Adrenal gland (tissue), 12 donors: ENCODE data around the gene KRTAP10-8. TPM values are rescaled to one million over a fixed set of nuclear protein-coding genes. Genes with fewer than 3 reads are reported as not detected.

Experiments
- DNase-seq, 7 donors: peaks; one replicate each; pipeline ENCODE4 v3.0.0-alpha.2; 2019 to 2020
- H3K27ac ChIP-seq, 5 donors: fragments of 200-600 bp; sonication (generic) in 4 of 5; 1 replicate in 3 of 5; 2 replicates in 2 of 5; pipeline versions ENCODE4 v1.5.1 to v1.8.0; 2016 to 2020; ENCODE audit warnings: mild to moderate bottlenecking in 1 of 5
- H3K27me3 ChIP-seq: fragments of 200-600 bp; 2 replicates; pipeline ENCODE4 v1.8.0; 2021
- H3K36me3 ChIP-seq, 2 donors: fragments of 200-600 bp; replicated peaks in 1 of 2; 1 replicate in 1 of 2; 2 replicates in 1 of 2; pipeline versions ENCODE4 v1.5.1 to v1.8.0; 2018 to 2022
- H3K4me1 ChIP-seq, 2 donors: fragments of 200-600 bp; replicated peaks in 1 of 2; 1 replicate in 1 of 2; 2 replicates in 1 of 2; pipeline versions ENCODE4 v1.5.1 to v1.8.0; 2018 to 2021
- H3K4me3 ChIP-seq, 4 donors: fragments of 200-600 bp; sonication (generic) in 3 of 4; one replicate each; pipeline ENCODE4 v1.5.1; 2016 to 2018
- H3K9me3 ChIP-seq, 3 donors: fragments of 200-600 bp; sonication (generic) in 1 of 3; replicated peaks in 1 of 3; 1 replicate in 2 of 3; 2 replicates in 1 of 3; pipeline versions ENCODE4 v1.5.1 to v1.8.0; 2016 to 2021
- POLR2A ChIP-seq, 2 donors: fragments of 450-650 bp; IDR thresholded peaks; one replicate each; pipeline ENCODE4 v1.6.1; 2017; ENCODE audit warnings: antibody characterized with exemption in 2 of 2, mild to moderate bottlenecking in 2 of 2, moderate library complexity in 1 of 2
- WGBS, 4 donors: extraction: QIAGEN DNeasy Blood & Tissue Kit in 2 of 4; methylation state at CpG; one replicate each; pipeline versions ENCODE4 v1.1.5 to v1.1.7; 2013 to 2017; 5-methylcytosine and 5-hydroxymethylcytosine counted together
- intact Hi-C, 2 donors: fragments of 100-400 bp; cut with DNase I; formaldehyde crosslinking; loops; one replicate each; pipeline versions ENCODE4 v1.14.1 to v1.15.0; 2022 to 2023
- polyA plus RNA-seq, 3 donors: library from polyadenylated mRNA; stranded (reverse); fragments of 200-250 nt in 2 of 3; fragments of 350-450 nt in 1 of 3; fragmentation: Illumina TruSeq in 1 of 3; extraction: RNeasy Lipid Tissue Mini Kit (QIAGEN cat#74804) in 1 of 3; gene quantifications; one replicate each; pipeline ENCODE4 v1.2.3, GENCODE V29; 2013 to 2014
- total RNA-seq, 9 donors: library from RNA; depleted of rRNA in 4 of 9; stranded (reverse); fragments of >200 nt in 4 of 9; fragments of 120-200 nt in 1 of 9; fragmentation: NEBNext Ultra II Directional in 1 of 9; extraction: Animal tissue kit (Norgen Biotek cat#: 25700) in 1 of 9; gene quantifications; one replicate each; pipeline versions ENCODE4 v1.1.0 to v1.2.4, GENCODE V29; 2013 to 2023
- TF ChIP-seq, protein P1 (sequence below), 6 experiments: fragments of 450-650 bp in 4 of 6; fragments of 200-600 bp in 2 of 6; sonication (generic) in 1 of 6; IDR thresholded peaks; 1 replicate in 5 of 6; 2 replicates in 1 of 6; pipeline versions ENCODE4 v1.5.1 to v1.8.0; 2016 to 2021; ENCODE audit warnings: antibody characterized with exemption in 6 of 6, mild to moderate bottlenecking in 2 of 6, moderate library complexity in 1 of 6
- donor health status: healthy with polysubstance abuse.
- donor health status: Bipolar disorder and iron deficiency.
- donor health status: DM: yes; HTN: yes; CAD: no.
- donor health status: DM: no; HTN: no; CAD: no.
- donor health status: DM: no; HTN: no; CAD: no.
- donor health status: DM: yes; HTN: yes; CAD: no.

KRTAP10-8 gene
- total and polyA plus RNA-seq, 12 donors = not detected

DNA sequence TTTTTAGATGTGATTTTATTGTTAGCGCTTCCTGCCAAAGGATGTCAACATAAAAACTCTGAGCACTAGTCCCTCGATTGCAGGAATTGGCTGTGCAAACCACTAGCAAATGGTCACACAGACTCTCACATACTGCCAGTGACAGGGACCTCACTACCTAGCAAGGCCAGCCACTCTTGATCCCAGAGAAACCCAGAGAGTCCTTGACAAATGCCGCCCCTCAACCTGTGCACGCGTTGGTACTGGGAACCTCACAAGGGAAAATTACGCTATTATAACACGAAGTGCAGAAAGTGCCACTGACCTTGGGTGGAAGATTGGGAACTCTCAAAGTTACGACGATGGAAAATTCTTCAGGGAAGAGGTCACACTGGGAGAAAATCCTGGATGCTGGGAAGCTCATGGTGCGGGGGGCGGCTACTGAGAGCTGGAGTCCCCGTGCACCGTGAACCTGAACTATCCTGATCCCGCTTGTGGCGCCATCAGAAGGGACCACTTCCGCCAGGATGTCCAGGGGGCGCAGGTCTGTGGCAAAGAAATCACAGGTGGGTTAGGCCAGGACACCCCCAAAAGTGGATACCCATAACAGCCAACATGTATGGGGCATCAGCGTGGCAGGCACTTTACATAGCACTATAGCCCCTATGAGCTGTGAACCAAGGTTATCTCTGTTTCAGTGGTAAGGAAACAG, 44.3 kb upstream of the KRTAP10-8 start:
- no peak for TF ChIP-seq POLR2A (IDR thresholded peaks at IDR 0.05)
- TF ChIP-seq, protein P1, sequence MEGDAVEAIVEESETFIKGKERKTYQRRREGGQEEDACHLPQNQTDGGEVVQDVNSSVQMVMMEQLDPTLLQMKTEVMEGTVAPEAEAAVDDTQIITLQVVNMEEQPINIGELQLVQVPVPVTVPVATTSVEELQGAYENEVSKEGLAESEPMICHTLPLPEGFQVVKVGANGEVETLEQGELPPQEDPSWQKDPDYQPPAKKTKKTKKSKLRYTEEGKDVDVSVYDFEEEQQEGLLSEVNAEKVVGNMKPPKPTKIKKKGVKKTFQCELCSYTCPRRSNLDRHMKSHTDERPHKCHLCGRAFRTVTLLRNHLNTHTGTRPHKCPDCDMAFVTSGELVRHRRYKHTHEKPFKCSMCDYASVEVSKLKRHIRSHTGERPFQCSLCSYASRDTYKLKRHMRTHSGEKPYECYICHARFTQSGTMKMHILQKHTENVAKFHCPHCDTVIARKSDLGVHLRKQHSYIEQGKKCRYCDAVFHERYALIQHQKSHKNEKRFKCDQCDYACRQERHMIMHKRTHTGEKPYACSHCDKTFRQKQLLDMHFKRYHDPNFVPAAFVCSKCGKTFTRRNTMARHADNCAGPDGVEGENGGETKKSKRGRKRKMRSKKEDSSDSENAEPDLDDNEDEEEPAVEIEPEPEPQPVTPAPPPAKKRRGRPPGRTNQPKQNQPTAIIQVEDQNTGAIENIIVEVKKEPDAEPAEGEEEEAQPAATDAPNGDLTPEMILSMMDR (IDR thresholded peaks at IDR 0.05) = no peak
- intact Hi-C loops = no loop called here
- no peaks in the 10 kb centered on the region for H3K4me1 ChIP-seq
- no peaks in the 10 kb centered on the region for H3K9me3 ChIP-seq
- H3K4me3 ChIP-seq = no peak overlapping the region
- peak in 1 of 7 donors; percentile 24 for DNase-seq
- H3K36me3 ChIP-seq = no peaks in the 10 kb centered on the region
- H3K27ac ChIP-seq = no peak overlapping the region
- H3K27me3 ChIP-seq = no peaks in the 10 kb centered on the region
- 78 to 87% (median 85%) methylated on average over 17 to 18 of the region's 18 CpGs for WGBS, 4 donors

DNA sequence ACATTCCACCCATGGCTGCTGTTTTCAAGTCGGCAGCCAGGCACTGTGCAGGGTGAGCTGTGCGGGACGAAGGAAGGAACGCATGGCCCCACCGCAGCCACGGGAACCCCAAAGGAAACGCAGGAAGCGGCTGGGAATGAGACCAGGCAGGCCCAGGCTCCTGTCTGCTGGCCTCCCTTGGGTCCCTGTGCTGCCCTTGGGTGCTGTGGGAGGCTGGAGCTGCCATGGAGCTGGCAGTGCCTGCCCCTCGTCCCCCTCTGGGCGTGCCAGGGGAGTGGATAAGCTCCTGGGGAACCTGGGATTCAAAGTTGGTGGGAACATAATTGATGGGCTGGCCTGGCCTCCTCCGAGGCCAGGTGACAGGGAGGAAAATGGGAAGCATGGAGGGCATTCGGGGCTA, 43.6 kb upstream of the KRTAP10-8 start:
- no peaks in the 10 kb centered on the region for H3K36me3 ChIP-seq

DNA sequence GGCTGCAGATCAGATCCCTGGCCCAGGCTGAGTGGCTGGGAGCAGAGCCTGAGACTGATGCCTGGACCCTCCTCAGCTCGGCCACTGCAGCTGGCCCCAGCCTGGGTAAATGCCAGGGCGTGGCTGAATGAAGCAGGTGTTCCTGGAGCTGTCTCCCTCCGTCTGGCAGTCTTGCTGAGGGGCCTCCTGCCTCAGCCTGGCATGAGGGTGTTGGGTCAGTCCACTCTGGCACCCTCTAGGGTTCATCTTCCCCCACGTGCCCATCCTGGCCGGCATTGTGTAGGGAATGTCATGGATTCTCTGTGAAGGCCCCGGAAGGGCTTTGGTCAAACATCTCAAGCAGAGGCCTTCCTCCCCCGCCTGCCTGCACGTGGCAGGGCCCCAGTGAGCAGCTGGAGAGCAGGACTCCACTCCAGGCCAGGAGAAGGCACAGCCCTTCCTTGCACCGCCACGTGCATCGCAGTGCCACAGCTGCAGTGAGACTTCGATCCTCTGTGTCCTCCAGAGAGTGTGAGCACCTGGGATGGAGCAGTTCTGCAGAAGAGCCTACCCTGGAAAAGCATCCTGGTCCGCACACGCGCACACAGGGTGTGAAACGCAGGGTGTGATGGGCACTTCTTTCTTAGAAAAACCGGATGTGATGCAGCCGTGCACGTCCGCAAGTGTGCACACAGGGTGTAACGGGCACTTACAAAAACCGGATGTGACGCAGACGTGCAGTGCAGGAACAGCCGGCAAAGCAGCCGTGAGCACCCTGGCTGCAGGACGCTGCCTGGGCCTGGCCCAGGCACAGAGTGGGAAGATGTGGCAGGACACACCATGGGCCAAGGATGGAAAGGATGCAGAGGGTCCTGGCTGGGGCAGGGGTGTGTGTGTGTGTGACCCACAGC, 43.0 kb upstream of the KRTAP10-8 start:
- no peak overlapping the region for H3K27ac ChIP-seq
- intact Hi-C loops = no loop called here
- peak in 1 of 7 donors; percentile 43 for DNase-seq
- no peaks in the 10 kb centered on the region for H3K27me3 ChIP-seq
- H3K36me3 ChIP-seq = no peaks in the 10 kb centered on the region
- 70 to 76% (median 74%) methylated on average over 20 to 27 of the region's 27 CpGs for WGBS, 4 donors
- H3K4me1 ChIP-seq = no peaks in the 10 kb centered on the region
- H3K4me3 ChIP-seq = no peak overlapping the region
- TF ChIP-seq, protein P1 (IDR thresholded peaks at IDR 0.05) = no peak
- H3K9me3 ChIP-seq = no peaks in the 10 kb centered on the region

More for the DNA sequence above, 43.6 kb upstream of the KRTAP10-8 start:
- intact Hi-C loops = no loop called here
- no peak for DNase-seq
- no peak overlapping the region for H3K27ac ChIP-seq
- TF ChIP-seq POLR2A (IDR thresholded peaks at IDR 0.05) = no peak
- TF ChIP-seq, protein P1 (IDR thresholded peaks at IDR 0.05) = no peak
- no peaks in the 10 kb centered on the region for H3K9me3 ChIP-seq
- no peaks in the 10 kb centered on the region for H3K27me3 ChIP-seq
- no peak overlapping the region for H3K4me3 ChIP-seq
- H3K4me1 ChIP-seq = no peaks in the 10 kb centered on the region
- WGBS, 4 donors = 70 to 75% (median 73%) methylated on average over 11 to 12 of the region's 12 CpGs

DNA sequence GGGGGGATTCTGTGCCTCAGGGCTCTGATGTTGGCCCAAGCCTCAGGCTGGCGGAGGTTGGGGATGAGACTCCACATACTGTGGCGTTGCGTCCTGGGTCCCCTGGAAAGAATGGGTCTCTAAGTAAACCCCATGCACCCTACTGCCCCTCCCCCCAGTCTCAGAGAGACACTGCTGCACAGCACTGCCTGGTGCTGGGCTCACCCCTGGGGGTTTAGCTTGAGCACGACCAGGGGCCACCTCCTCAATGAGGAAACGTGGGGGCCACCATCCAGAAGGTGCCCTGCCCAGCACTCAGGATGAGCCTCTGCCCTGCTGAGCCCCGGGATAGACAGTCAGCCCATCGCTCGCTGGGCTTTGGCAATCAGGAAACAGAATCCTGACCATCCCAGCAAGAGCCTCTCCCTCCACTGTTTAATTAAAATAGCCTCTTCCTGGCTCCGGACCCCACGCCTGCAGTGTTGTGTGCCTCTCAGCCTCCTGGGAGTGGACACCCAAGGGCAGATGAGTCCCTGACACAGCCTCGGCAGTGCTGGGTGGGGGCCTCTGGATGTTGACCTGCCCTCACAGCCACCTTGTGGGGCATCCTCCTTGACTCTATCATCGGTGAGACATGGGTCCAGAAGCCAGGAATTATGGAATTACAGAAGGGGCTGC, 41.9 kb upstream of the KRTAP10-8 start:
- WGBS, 4 donors = 71 to 90% (median 81%) methylated on average over 7 to 12 of the region's 12 CpGs
- no peaks in the 10 kb centered on the region for H3K36me3 ChIP-seq
- peaks cover 3% of the 10 kb centered on the region for H3K27me3 ChIP-seq
- H3K9me3 ChIP-seq = no peaks in the 10 kb centered on the region
- peak in 1 of 7 donors; percentile 29 for DNase-seq
- TF ChIP-seq, protein P1 (IDR thresholded peaks at IDR 0.05) = no peak
- TF ChIP-seq POLR2A (IDR thresholded peaks at IDR 0.05) = no peak
- intact Hi-C loops = no loop called here
- H3K4me1 ChIP-seq = no peaks in the 10 kb centered on the region
- H3K27ac ChIP-seq = no peak overlapping the region
- no peak overlapping the region for H3K4me3 ChIP-seq
